H54 (cell line): ENCODE measurements around the gene DNAH10.

Experiments
- DNase-seq: peaks from one replicate; pipeline ENCODE4 v3.0.0; 2011; ENCODE audit warnings: low spot score, mixed read lengths; ENCODE audit not compliant: insufficient read length
- FAIRE-seq: peaks from 3 replicates; lab custom pipeline; 2011; peaks lifted over from hg19 to GRCh38; lab: Jason Lieb, UNC
- POLR2A ChIP-seq: IDR thresholded peaks from 2 replicates; pipeline ENCODE4 v1.6.1; 2011; ENCODE audit warnings: low read depth, mild to moderate bottlenecking, low read length

The DNAH10 gene

GRCh38 chr12:123761841-123762714, at the start of gene DNAH10:
Gene DNAH10 (plus strand): TSS chr12:123762301. CDS start chr12:123762337, 36 bp downstream.
- DNase-seq, result no peak
- no peak for FAIRE-seq
- no peak for TF ChIP-seq POLR2A

- FAIRE-seq (no peak), DNase-seq (no peak)
- no peak for TF ChIP-seq POLR2A
Measured at GRCh38 chr12:123712780-123713319, 49.3 kb upstream of the DNAH10 start.

- no peak for TF ChIP-seq POLR2A
- FAIRE-seq, result no peak
- no peak for DNase-seq
Measured at GRCh38 chr12:123713398-123713797, 48.7 kb upstream of the DNAH10 start.

GRCh38 chr12:123713823-123714585, 48.1 kb upstream of the DNAH10 start:
- FAIRE-seq (no peak), DNase-seq (no peak)
- no peak for TF ChIP-seq POLR2A

- FAIRE-seq (no peak), DNase-seq (no peak)
- TF ChIP-seq POLR2A, result no peak
Measured at GRCh38 chr12:123715195-123715594, 46.9 kb upstream of the DNAH10 start.

GRCh38 chr12:123717350-123717749, 44.8 kb upstream of the DNAH10 start:
- FAIRE-seq, result no peak
- no peak for TF ChIP-seq POLR2A
- no peak for DNase-seq

- TF ChIP-seq POLR2A, result no peak
- no peak for FAIRE-seq
- DNase-seq, result no peak
Measured at GRCh38 chr12:123720141-123720814, 41.8 kb upstream of the DNAH10 start.

- TF ChIP-seq POLR2A, result no peak
- DNase-seq (no peak), FAIRE-seq (no peak)
Measured at GRCh38 chr12:123721245-123721644, 40.9 kb upstream of the DNAH10 start.

- FAIRE-seq, result no peak
- TF ChIP-seq POLR2A, result no peak
- DNase-seq, result no peak
Measured at GRCh38 chr12:123723011-123723410, 39.1 kb upstream of the DNAH10 start.

GRCh38 chr12:123723765-123724164, 38.3 kb upstream of the DNAH10 start:
- no peak for FAIRE-seq
- no peak for TF ChIP-seq POLR2A
- DNase-seq, result no peak

- no peak for FAIRE-seq
- DNase-seq, result no peak
- no peak for TF ChIP-seq POLR2A
Measured at GRCh38 chr12:123726244-123726643, 35.9 kb upstream of the DNAH10 start.

- DNase-seq (no peak), FAIRE-seq (no peak)
Measured at GRCh38 chr12:123726962-123727361, 35.1 kb upstream of the DNAH10 start.

GRCh38 chr12:123727878-123728277, 34.2 kb upstream of the DNAH10 start:
- FAIRE-seq, result no peak

More at GRCh38 chr12:123726962-123727361, 35.1 kb upstream of the DNAH10 start:
- TF ChIP-seq POLR2A, result no peak

More at GRCh38 chr12:123727878-123728277, 34.2 kb upstream of the DNAH10 start:
- no peak for TF ChIP-seq POLR2A
- no peak for DNase-seq
